Lung microvascular endothelial cell (primary cell): ENCODE measurements around the gene DNAH8. TPM values are rescaled to one million over a fixed set of nuclear protein-coding genes. Genes with fewer than 3 reads are reported as not detected.

Experiments
- DNase-seq, 2 donors: peaks; one replicate each; pipeline versions ENCODE4 v3.0.0 to v3.0.0-alpha.2; 2010; ENCODE audit warnings: low read depth in 2 of 2
- total RNA-seq: library from RNA; depleted of rRNA; stranded (reverse); fragments of >200 nt; gene quantifications from 2 replicates; pipeline ENCODE4 v1.2.1, GENCODE V29; 2014

DNAH8 gene
- total RNA-seq, 1 donor from 2014 or later: not detected

- no peak for DNase-seq
Measured at GRCh38 chr6:38738261-38738660, 23.1 kb downstream of the DNAH8 start.

- peak in 1 of 2 donors; percentile 14 for DNase-seq
Measured at GRCh38 chr6:38739532-38739931, 24.4 kb downstream of the DNAH8 start.

GRCh38 chr6:38749473-38749872 lies 34.4 kb downstream of the DNAH8 start:
- no peak for DNase-seq

GRCh38 chr6:38750968-38751615 lies 36.0 kb downstream of the DNAH8 start:
- no peak for DNase-seq

- no peak for DNase-seq
Measured at GRCh38 chr6:38753707-38754106, 38.6 kb downstream of the DNAH8 start.

GRCh38 chr6:38755207-38755606 lies 40.1 kb downstream of the DNAH8 start:
- DNase-seq: no peak

GRCh38 chr6:38755874-38756273 lies 40.8 kb downstream of the DNAH8 start:
- DNase-seq: peak in 1 of 2 donors; percentile 2

- DNase-seq: no peak
Measured at GRCh38 chr6:38760097-38760496, 45.0 kb downstream of the DNAH8 start.

- no peak for DNase-seq
Measured at GRCh38 chr6:38762848-38763247, 47.7 kb downstream of the DNAH8 start.

GRCh38 chr6:38767560-38767959 lies 52.4 kb downstream of the DNAH8 start:
- DNase-seq: no peak

GRCh38 chr6:38773338-38773737 lies 58.2 kb downstream of the DNAH8 start:
- peak in 1 of 2 donors; percentile 29 for DNase-seq

GRCh38 chr6:38774929-38775707 lies 60.0 kb downstream of the DNAH8 start:
- no peak for DNase-seq

GRCh38 chr6:38775870-38776269 lies 60.8 kb downstream of the DNAH8 start:
- DNase-seq: no peak

- DNase-seq: peak in 1 of 2 donors; percentile 66
Measured at GRCh38 chr6:38776515-38776914, 61.4 kb downstream of the DNAH8 start.

- no peak for DNase-seq
Measured at GRCh38 chr6:38779310-38780062, 64.4 kb downstream of the DNAH8 start.

GRCh38 chr6:38782616-38783015 lies 67.5 kb downstream of the DNAH8 start:
- no peak for DNase-seq

- no peak for DNase-seq
Measured at GRCh38 chr6:38783443-38784228, 68.5 kb downstream of the DNAH8 start.

GRCh38 chr6:38784506-38785235 lies 69.6 kb downstream of the DNAH8 start:
- no peak for DNase-seq

- DNase-seq: peak in 1 of 2 donors; percentile 62
Measured at GRCh38 chr6:38786486-38786885, 71.4 kb downstream of the DNAH8 start.

GRCh38 chr6:38789256-38789655 lies 74.1 kb downstream of the DNAH8 start:
- no peak for DNase-seq

- no peak for DNase-seq
Measured at GRCh38 chr6:38792356-38792755, 77.2 kb downstream of the DNAH8 start.
